NB4 (cell line): ENCODE measurements around the gene PERM1.

Experiments
- POLR2A ChIP-seq: IDR thresholded peaks from 2 replicates; pipeline ENCODE4 v1.6.1; 2011; ENCODE audit warnings: mild to moderate bottlenecking; ENCODE audit not compliant: insufficient read length; ENCODE audit errors: extremely low read depth
- TF ChIP-seq, protein P1 (sequence below): IDR thresholded peaks from one replicate; pipeline ENCODE4 v1.5.1; 2012; ENCODE audit warnings: low read depth, low read length
- TF ChIP-seq, protein P2 (sequence below): IDR thresholded peaks from 2 replicates; pipeline ENCODE4 v1.6.1; 2011; ENCODE audit warnings: low read depth, low read length

DNA sequence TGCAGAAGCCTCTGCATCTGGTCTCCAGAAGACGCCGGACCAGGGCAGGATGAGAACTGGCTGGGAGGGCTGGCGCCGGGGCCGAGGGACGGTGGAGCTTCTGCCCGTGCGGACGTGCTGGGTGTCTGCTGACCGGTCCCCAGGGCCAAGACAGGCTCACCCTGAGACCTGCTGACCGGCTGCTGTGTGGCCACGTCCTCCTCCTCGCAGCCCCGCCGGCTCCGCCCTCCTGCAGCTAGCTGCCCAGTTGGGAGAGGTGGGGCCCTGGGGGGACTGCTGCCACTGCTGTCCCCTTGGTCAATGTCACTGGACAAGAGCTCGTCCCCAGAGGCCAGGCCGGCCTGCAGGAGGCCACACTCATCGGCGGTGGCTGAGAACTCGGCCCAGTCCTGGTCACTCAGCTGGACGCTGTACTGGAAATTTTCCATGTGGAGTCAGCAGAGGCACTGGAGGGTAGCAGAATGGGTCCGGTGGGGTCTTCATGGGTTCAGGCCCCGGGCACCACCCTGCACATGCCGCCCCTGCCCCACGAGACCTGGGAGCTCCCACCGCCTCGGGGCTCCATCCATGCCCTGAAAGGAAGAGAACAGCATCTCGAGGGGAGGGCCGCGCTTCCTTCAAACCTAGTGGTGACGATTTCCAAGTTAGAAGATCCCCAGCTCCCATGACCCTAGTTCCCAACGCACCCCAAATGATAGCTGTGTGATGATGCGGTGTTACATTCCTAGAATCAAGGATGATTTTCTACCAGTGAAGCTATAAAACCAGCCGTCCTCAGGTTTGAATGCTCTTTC, 1.1 kb downstream of the PERM1 start:
- TF ChIP-seq, protein P1, sequence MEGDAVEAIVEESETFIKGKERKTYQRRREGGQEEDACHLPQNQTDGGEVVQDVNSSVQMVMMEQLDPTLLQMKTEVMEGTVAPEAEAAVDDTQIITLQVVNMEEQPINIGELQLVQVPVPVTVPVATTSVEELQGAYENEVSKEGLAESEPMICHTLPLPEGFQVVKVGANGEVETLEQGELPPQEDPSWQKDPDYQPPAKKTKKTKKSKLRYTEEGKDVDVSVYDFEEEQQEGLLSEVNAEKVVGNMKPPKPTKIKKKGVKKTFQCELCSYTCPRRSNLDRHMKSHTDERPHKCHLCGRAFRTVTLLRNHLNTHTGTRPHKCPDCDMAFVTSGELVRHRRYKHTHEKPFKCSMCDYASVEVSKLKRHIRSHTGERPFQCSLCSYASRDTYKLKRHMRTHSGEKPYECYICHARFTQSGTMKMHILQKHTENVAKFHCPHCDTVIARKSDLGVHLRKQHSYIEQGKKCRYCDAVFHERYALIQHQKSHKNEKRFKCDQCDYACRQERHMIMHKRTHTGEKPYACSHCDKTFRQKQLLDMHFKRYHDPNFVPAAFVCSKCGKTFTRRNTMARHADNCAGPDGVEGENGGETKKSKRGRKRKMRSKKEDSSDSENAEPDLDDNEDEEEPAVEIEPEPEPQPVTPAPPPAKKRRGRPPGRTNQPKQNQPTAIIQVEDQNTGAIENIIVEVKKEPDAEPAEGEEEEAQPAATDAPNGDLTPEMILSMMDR, result no peak
- TF ChIP-seq, protein P2, sequence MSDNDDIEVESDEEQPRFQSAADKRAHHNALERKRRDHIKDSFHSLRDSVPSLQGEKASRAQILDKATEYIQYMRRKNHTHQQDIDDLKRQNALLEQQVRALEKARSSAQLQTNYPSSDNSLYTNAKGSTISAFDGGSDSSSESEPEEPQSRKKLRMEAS, result no peak
- TF ChIP-seq POLR2A, result no peak
